GM19099 (cell line): ENCODE results near the gene SPDYE6.

Source experiments
- POLR2A ChIP-seq: IDR thresholded peaks from 3 replicates; pipeline ENCODE4 v1.6.1; 2011; ENCODE audit warnings: low read depth; ENCODE audit not compliant: insufficient read length; ENCODE audit errors: extremely low read depth

Gene SPDYE6

GRCh38 chr7:102306916-102307677, 49.1 kb downstream of the SPDYE6 start:
- TF ChIP-seq POLR2A, result peak; percentile 58

GRCh38 chr7:102305414-102306268, 50.6 kb downstream of the SPDYE6 start:
- TF ChIP-seq POLR2A, result no peak

GRCh38 chr7:102304668-102305067, 51.6 kb downstream of the SPDYE6 start:
- no peak for TF ChIP-seq POLR2A

- TF ChIP-seq POLR2A, result no peak
These were observed 52.4 kb downstream of the SPDYE6 start for GRCh38 chr7:102303669-102304422.

GRCh38 chr7:102302025-102302424, 54.2 kb downstream of the SPDYE6 start:
- no peak for TF ChIP-seq POLR2A

GRCh38 chr7:102300643-102301221, 55.5 kb downstream of the SPDYE6 start:
- TF ChIP-seq POLR2A, result no peak

- no peak for TF ChIP-seq POLR2A
These were observed 58.6 kb downstream of the SPDYE6 start for GRCh38 chr7:102297487-102298218.

- no peak for TF ChIP-seq POLR2A
These were observed 59.7 kb downstream of the SPDYE6 start for GRCh38 chr7:102296514-102296913.

GRCh38 chr7:102296179-102296438, 60.1 kb downstream of the SPDYE6 start:
- no peak for TF ChIP-seq POLR2A
